ENCODE data around the gene TYMP.

GRCh38 chr22:50544746-50545253 is 15.0 kb upstream of the TYMP start:
- TF ChIP-seq EP300 (IDR thresholded peaks at IDR 0.05; ENCODE audit: borderline replicate concordance in 1 of 2, control insufficient read depth in 1 of 2, low read depth in 2 of 2, low read length in 2 of 2) = no peak
- no peak for TF ChIP-seq POLR2A (IDR thresholded peaks at IDR 0.05; ENCODE audit: low read depth, low read length)
- TF ChIP-seq, protein P1, sequence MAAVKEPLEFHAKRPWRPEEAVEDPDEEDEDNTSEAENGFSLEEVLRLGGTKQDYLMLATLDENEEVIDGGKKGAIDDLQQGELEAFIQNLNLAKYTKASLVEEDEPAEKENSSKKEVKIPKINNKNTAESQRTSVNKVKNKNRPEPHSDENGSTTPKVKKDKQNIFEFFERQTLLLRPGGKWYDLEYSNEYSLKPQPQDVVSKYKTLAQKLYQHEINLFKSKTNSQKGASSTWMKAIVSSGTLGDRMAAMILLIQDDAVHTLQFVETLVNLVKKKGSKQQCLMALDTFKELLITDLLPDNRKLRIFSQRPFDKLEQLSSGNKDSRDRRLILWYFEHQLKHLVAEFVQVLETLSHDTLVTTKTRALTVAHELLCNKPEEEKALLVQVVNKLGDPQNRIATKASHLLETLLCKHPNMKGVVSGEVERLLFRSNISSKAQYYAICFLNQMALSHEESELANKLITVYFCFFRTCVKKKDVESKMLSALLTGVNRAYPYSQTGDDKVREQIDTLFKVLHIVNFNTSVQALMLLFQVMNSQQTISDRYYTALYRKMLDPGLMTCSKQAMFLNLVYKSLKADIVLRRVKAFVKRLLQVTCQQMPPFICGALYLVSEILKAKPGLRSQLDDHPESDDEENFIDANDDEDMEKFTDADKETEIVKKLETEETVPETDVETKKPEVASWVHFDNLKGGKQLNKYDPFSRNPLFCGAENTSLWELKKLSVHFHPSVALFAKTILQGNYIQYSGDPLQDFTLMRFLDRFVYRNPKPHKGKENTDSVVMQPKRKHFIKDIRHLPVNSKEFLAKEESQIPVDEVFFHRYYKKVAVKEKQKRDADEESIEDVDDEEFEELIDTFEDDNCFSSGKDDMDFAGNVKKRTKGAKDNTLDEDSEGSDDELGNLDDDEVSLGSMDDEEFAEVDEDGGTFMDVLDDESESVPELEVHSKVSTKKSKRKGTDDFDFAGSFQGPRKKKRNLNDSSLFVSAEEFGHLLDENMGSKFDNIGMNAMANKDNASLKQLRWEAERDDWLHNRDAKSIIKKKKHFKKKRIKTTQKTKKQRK (IDR thresholded peaks at IDR 0.05; ENCODE audit: low read depth, low read length) = no peak
